SU-DHL-6 (cell line): ENCODE measurements around the gene OCEL1.

ENCODE experiments used
- H2AFZ ChIP-seq: fragments of 200-600 bp; sonication (generic); 2 replicates; pipeline ENCODE4 v1.6.1; 2014; ENCODE audit warnings: low read depth, mild to moderate bottlenecking, moderate library complexity, mixed read lengths, antibody characterized with exemption, low read length; ENCODE audit not compliant: severe bottlenecking
- H3F3A ChIP-seq: fragments of 200-600 bp; shearing (Covaris generic); 2 replicates; pipeline ENCODE4 v1.6.0; 2016; ENCODE audit warnings: antibody characterized with exemption, mild to moderate bottlenecking; ENCODE audit not compliant: insufficient read depth
- H3K27ac ChIP-seq: fragments of 200-600 bp; sonication (generic); 2 replicates; pipeline ENCODE4 v1.5.1; 2016; ENCODE audit warnings: low read depth, mild to moderate bottlenecking, low read length, moderate library complexity, mixed read lengths
- H3K27me3 ChIP-seq: fragments of 200-600 bp; sonication (generic), shearing (Covaris generic); 2 replicates; pipeline ENCODE4 v1.6.0; 2014; ENCODE audit warnings: mild to moderate bottlenecking, low read length
- H3K36me3 ChIP-seq: fragments of 200-600 bp; sonication (generic); 2 replicates; pipeline ENCODE4 v1.6.1; 2014; ENCODE audit warnings: mild to moderate bottlenecking, low read length, mixed read lengths
- H3K4me2 ChIP-seq: fragments of 300-600, 200-600 bp; shearing (Covaris generic), sonication (generic); 2 replicates; pipeline ENCODE4 v1.6.0; 2014; ENCODE audit warnings: low read length, low read depth, mild to moderate bottlenecking; ENCODE audit not compliant: poor library complexity, severe bottlenecking
- H3K4me3 ChIP-seq: fragments of 200-600 bp; sonication (generic); 2 replicates; pipeline ENCODE4 v1.5.1; 2014; ENCODE audit warnings: antibody characterized with exemption, low read length, mild to moderate bottlenecking, mixed read lengths; ENCODE audit not compliant: insufficient read depth, poor library complexity, severe bottlenecking
- H3K79me2 ChIP-seq: fragments of 200-600 bp; sonication (generic); 2 replicates; pipeline ENCODE4 v1.6.1; 2014; ENCODE audit warnings: mild to moderate bottlenecking, low read length, moderate library complexity; ENCODE audit not compliant: insufficient read depth
- H3K9ac ChIP-seq: fragments of 200-600 bp; sonication (generic); 2 replicates; pipeline ENCODE4 v1.7.0; 2014; ENCODE audit warnings: mild to moderate bottlenecking, low read length
- H3K9me2 ChIP-seq: fragments of 200-600 bp; sonication (generic); replicated peaks from 2 replicates; pipeline ENCODE4 v1.6.1; 2014; ENCODE audit warnings: low read length; ENCODE audit not compliant: insufficient read depth
- H3K9me3 ChIP-seq: fragments of 200-600 bp; sonication (generic); 2 replicates; pipeline ENCODE4 v1.6.1; 2014; ENCODE audit warnings: low read length, mixed read lengths; ENCODE audit not compliant: insufficient read depth
- H4K20me1 ChIP-seq: fragments of 200-600 bp; sonication (generic); 2 replicates; pipeline ENCODE4 v1.6.1; 2014; ENCODE audit warnings: low read depth, mild to moderate bottlenecking, antibody characterized with exemption, low read length, moderate library complexity, mixed read lengths
- CTCF ChIP-seq: fragments of 200-600 bp; sonication (generic); IDR thresholded peaks from one replicate; pipeline ENCODE4 v1.5.1; 2017; ENCODE audit warnings: antibody characterized with exemption, mild to moderate bottlenecking, low read length, moderate library complexity; ENCODE audit not compliant: insufficient read depth, poor library complexity, severe bottlenecking
- EZH2phosphoT487 ChIP-seq: fragments of 200-600 bp; sonication (generic), shearing (Covaris generic); conservative IDR thresholded peaks from 2 replicates; pipeline ENCODE4 v1.6.1; 2018; ENCODE audit warnings: mild to moderate bottlenecking, antibody characterized with exemption, low read length, moderate library complexity, mixed read lengths

OCEL1 gene

GRCh38 chr19:17248011-17248776, 22.2 kb downstream of the OCEL1 start:
- Histone ChIP-seq H4K20me1 (no peaks in the 10 kb centered on the region), H3K9ac (no peak overlapping the region), H3K27ac (no peak overlapping the region), H3F3A (peaks cover 10% of the 10 kb centered on the region; the same call in 1 of the 2 replicates), H3K4me3 (no peak overlapping the region), H2AFZ (no peak overlapping the region), H3K36me3 (no peaks in the 10 kb centered on the region), H3K79me2 (peaks cover 3% of the 10 kb centered on the region; the same call in 1 of the 2 replicates), H3K27me3 (no peaks in the 10 kb centered on the region), H3K9me2 (no peaks in the 10 kb centered on the region), H3K9me3 (no peaks in the 10 kb centered on the region), H3K4me2 (no peak overlapping the region)
- no peak for TF ChIP-seq CTCF
- no peak for TF ChIP-seq EZH2phosphoT487

DNA sequence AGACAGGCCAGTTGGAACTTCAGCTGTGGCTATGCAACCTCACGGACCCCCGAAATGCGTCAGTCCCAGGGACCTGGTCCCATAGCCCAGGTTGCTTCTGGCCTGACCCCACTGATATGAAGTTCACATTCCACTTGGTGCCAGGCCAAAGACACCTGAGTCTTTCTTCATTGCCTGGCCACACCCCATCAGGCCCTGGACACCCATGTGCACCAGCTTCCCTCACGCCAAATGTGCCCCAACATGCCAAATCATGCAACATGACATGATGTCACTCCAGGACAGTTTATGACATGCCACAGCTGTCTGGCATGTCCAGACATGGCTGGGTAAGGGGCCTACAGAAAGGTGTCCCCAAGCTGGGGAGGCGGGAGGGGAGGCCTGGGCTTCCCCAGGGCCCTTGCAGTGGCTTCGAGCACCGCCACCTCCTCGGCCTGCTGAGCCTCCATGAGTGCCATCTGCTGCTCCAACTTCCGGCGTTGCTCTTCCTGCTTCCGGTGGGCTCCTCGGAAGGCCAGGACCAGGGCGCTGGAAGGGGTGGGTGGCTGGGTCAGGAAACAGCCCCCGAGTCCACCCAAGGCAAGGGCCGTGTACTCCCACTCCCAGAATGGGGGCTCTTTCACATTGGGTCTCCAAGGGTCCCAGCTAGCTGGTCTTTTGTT, 24.0 kb downstream of the OCEL1 start:
- Histone ChIP-seq H3K27ac (no peak overlapping the region), H3K36me3 (no peaks in the 10 kb centered on the region), H3K4me3 (no peak overlapping the region), H3F3A (peaks cover 10% of the 10 kb centered on the region; the same call in 1 of the 2 replicates), H3K9ac (no peak overlapping the region), H2AFZ (no peak overlapping the region), H3K4me2 (no peak overlapping the region), H4K20me1 (no peaks in the 10 kb centered on the region), H3K27me3 (no peaks in the 10 kb centered on the region), H3K9me3 (no peaks in the 10 kb centered on the region), H3K9me2 (no peaks in the 10 kb centered on the region), H3K79me2 (no peaks in the 10 kb centered on the region)
- no peak for TF ChIP-seq CTCF

- Histone ChIP-seq H3K79me2 (no peaks in the 10 kb centered on the region), H3K4me2 (no peak overlapping the region), H2AFZ (no peak overlapping the region), H3K27me3 (no peaks in the 10 kb centered on the region), H3K9ac (no peak overlapping the region), H3F3A (no peaks in the 10 kb centered on the region), H4K20me1 (no peaks in the 10 kb centered on the region), H3K27ac (no peak overlapping the region), H3K9me3 (no peaks in the 10 kb centered on the region), H3K4me3 (no peak overlapping the region), H3K9me2 (no peaks in the 10 kb centered on the region), H3K36me3 (no peaks in the 10 kb centered on the region)
- TF ChIP-seq EZH2phosphoT487 (no peak), CTCF (no peak)
Measured at GRCh38 chr19:17254636-17255035, 28.6 kb downstream of the OCEL1 start.
